Activated CD8-positive, alpha-beta memory T cell treated with anti-CD3 and anti-CD28 coated beads for 1 hour (primary cell): Measurements from ENCODE around the gene MYH7.
"Not testable (repeated sequence)": the region's sequence is repeated elsewhere in the genome, so short reads cannot be mapped to it uniquely, and the experiment has no call there.

Source experiments
- DNase-seq, 2 donors: peaks; one replicate each; pipeline ENCODE4 v3.0.0-alpha.2; 2020; ENCODE audit warnings: low read depth in 1 of 2; ENCODE audit errors: extremely low read depth in 1 of 2

The MYH7 gene

GRCh38 chr14:23435543-23436326 lies at the start of gene MYH7:
Gene MYH7 (minus strand): TSS chr14:23435660. CDS start chr14:23433732, 1,928 bp downstream.
- DNase-seq, result no peak

GRCh38 chr14:23483236-23483854 lies 47.9 kb upstream of the MYH7 start:
- no peak for DNase-seq

GRCh38 chr14:23482823-23483148 lies 47.3 kb upstream of the MYH7 start:
- no peak for DNase-seq

- no peak for DNase-seq
Observed at GRCh38 chr14:23481979-23482822, 46.7 kb upstream of the MYH7 start.

- no peak for DNase-seq
Observed at GRCh38 chr14:23481362-23481970, 46.0 kb upstream of the MYH7 start.

GRCh38 chr14:23478109-23478759 lies 42.8 kb upstream of the MYH7 start:
- peak; percentile 19 to 37 for DNase-seq

- DNase-seq, result no peak
Observed at GRCh38 chr14:23470947-23471346, 35.5 kb upstream of the MYH7 start.

- no peak for DNase-seq
Observed at GRCh38 chr14:23469906-23470403, 34.5 kb upstream of the MYH7 start.

- DNase-seq, result peak; percentile 78 to 81
Observed at GRCh38 chr14:23469127-23469905, 33.9 kb upstream of the MYH7 start, which contains the start of gene NGDN. Gene NGDN (plus strand): TSS chr14:23469703. CDS start chr14:23469716, 13 bp downstream.

GRCh38 chr14:23468704-23469126 lies 33.3 kb upstream of the MYH7 start:
- no peak for DNase-seq

GRCh38 chr14:23465261-23465660 lies 29.8 kb upstream of the MYH7 start:
- no peak for DNase-seq

GRCh38 chr14:23464700-23465099 lies 29.2 kb upstream of the MYH7 start:
- no peak for DNase-seq

GRCh38 chr14:23460960-23461359 lies 25.5 kb upstream of the MYH7 start:
- DNase-seq, result no peak

GRCh38 chr14:23457587-23458445 lies 22.4 kb upstream of the MYH7 start:
- DNase-seq, result no peak

- DNase-seq, result not testable (repeated sequence)
Observed at GRCh38 chr14:23456883-23457586, 21.6 kb upstream of the MYH7 start.

GRCh38 chr14:23454445-23454856 lies 19.0 kb upstream of the MYH7 start:
- DNase-seq, result no peak

- no peak for DNase-seq
Observed at GRCh38 chr14:23452237-23452636, 16.8 kb upstream of the MYH7 start.

GRCh38 chr14:23450379-23450778 lies 14.9 kb upstream of the MYH7 start:
- DNase-seq, result no peak
